ENCODE results near the gene FFAR3.
"Not testable (repeated sequence)": the region's sequence is repeated elsewhere in the genome, so short reads cannot be mapped to it uniquely, and the experiment has no call there.

The FFAR3 gene

DNA sequence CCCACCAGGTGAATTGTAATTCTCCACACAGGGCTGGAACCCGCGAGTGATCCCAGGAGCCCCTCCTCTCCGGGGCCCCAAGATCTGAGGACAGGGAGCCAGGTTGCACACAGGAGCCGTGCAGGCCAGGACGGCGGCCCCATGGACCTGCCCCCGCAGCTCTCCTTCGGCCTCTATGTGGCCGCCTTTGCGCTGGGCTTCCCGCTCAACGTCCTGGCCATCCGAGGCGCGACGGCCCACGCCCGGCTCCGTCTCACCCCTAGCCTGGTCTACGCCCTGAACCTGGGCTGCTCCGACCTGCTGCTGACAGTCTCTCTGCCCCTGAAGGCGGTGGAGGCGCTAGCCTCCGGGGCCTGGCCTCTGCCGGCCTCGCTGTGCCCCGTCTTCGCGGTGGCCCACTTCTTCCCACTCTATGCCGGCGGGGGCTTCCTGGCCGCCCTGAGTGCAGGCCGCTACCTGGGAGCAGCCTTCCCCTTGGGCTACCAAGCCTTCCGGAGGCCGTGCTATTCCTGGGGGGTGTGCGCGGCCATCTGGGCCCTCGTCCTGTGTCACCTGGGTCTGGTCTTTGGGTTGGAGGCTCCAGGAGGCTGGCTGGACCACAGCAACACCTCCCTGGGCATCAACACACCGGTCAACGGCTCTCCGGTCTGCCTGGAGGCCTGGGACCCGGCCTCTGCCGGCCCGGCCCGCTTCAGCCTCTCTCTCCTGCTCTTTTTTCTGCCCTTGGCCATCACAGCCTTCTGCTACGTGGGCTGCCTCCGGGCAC is 6.7 kb upstream of the FFAR3 start:
- DNase-seq, result no peak

GRCh38 chr19:35352177-35352447 is 6.1 kb upstream of the FFAR3 start:
- DNase-seq, result no peak

DNA sequence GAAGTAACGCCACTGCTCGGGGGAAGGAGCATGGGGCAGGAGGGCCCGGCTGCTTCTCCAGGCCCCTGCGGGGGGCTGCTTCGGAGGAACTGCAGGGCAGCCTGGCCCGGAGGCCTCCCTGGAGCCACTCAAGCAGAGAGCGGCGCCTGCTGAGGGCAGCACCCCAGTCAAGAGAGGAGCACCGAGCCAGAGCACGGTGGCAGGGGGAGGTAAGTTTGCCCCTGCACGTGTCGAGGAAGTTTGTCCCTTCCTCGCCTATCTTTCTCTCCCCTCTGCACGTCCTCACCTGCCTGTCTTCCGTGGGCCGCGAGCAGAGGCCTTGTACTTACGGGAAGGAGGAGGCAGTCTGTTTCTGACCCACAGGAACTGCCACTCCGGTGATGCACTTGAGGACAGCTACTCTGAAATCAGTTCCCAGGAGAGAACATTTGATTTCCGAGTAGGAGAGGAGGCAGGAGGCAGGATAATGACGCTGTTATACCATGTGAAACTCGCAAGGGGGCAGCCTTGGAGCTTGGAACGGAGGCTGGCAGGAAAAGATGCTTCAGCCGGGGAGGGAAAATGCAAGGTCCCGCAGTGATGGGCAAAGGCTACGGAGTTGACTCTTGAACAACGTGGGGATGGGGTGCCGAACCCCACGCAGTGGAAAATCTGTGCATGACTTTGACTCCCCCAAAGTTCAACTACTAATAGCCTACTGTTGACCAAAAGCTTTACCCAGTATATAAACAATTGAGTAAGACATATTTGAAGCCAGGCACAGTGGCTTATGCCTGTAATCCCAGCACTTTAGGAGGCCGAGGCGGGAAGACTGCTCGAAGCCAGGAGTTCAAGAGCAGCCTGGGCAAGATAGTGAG is 5.6 kb upstream of the FFAR3 start:
- peak; percentile 68 for DNase-seq

DNA sequence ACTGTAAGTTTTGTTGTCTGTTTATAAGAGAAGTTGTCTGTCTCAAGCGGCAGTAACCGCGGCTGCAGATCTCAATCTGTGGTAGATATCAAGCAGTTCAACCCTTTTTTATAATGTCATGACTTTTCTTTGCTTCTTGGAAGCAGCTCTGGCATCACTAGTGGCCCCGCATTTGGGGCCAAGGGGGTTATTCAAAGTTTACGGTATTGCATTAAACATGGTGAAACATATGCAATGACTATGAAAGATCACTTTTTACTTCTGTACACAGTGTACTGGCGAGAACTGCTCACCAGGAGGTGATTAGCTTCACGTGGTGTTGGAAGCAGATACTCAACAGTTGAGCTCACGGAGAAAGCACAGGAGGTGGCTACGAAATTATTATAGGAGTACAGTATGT is 4.6 kb upstream of the FFAR3 start:
- DNase-seq, result no peak

DNA sequence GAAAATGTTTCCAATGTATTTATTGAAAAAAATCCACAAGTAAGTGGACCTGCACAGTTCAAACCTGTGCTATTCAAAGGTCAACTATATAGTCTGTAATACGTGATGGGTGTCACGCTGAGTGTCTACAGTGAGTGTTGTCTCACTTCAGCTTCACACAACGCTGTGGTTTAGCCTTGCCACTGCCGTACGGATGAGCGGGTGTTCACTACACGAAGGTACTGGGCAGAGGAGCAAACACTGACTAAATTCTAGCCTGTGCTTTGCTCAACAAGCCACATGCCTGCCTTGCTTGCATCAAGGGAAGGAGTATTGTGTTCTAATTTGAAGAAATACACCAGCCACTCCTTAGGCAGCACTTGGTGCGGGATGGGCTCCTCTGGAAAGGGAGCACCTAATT is 3.4 kb upstream of the FFAR3 start:
- DNase-seq, result no peak

- DNase-seq, result no peak
Observed at GRCh38 chr19:35355791-35356460, 2.3 kb upstream of the FFAR3 start.

- DNase-seq, result not testable (repeated sequence)
Observed at GRCh38 chr19:35358834-35359233, 574 bp downstream of the FFAR3 start.

GRCh38 chr19:35359395-35359794 is 1.1 kb downstream of the FFAR3 start:
- not testable (repeated sequence) for DNase-seq

- DNase-seq, result not testable (repeated sequence)
Observed at GRCh38 chr19:35360081-35360480, 1.8 kb downstream of the FFAR3 start.

DNA sequence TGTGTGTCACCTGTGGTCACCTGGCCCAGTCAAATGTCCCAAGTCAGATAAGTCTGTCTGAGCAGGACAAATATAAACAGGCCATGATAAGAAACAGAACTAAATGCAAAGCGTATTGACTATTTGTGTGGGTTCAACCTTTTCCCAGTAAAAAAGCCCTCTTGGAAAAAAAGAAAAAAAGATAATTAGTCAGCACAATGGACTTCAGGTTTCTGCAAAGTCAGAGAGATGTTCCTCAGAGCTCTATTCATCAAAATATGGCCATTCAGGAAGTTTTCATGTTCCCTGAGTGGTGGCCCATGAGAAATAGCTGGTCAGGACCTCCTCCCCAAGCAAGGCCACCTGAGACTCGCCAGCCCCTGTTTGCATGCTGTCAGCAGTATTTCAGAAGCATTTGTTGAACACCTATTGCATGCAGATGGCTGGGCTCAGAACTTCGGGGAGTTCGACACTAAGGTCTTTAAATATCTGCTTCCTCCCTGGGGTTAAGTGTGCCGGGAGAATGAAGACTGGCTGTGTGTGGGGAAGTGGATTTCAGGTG is 2.7 kb downstream of the FFAR3 start:
- DNase-seq, result no peak

DNA sequence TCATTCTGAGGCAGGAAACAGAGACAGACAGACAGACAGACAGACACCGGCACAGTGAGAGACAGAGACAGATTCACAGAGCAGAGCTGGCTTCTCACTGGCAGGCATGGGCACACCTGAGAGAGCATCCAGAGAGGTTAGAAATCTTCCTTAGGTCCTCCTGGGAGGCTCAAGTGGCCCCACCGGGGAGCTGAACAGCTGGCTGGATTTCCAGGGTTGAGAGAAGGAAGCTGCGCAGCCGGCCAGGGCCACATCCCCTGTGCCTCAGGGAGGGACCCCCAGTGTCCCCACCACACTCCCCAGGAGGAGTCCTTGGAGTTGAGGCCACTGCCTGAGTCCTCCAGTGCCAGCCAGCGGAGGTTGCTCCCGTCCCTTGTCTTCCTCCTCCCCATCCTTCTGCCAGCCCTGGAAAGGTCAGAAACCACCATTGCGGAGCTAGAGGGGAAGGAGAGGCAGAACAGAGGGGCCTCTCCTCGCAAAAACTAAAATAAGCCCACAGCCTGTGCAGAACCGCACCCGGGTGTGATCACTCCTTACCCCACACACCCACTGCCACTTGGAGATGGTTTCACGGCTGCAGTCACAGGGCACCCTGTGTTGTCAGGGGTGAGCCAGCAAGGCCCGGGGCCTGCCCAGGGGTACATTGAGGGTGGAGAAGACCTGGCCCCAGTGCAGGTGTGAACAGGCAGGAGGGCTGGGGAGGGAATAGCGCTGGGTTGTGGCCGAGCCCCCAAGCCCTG is 4.2 kb downstream of the FFAR3 start:
- no peak for DNase-seq

DNA sequence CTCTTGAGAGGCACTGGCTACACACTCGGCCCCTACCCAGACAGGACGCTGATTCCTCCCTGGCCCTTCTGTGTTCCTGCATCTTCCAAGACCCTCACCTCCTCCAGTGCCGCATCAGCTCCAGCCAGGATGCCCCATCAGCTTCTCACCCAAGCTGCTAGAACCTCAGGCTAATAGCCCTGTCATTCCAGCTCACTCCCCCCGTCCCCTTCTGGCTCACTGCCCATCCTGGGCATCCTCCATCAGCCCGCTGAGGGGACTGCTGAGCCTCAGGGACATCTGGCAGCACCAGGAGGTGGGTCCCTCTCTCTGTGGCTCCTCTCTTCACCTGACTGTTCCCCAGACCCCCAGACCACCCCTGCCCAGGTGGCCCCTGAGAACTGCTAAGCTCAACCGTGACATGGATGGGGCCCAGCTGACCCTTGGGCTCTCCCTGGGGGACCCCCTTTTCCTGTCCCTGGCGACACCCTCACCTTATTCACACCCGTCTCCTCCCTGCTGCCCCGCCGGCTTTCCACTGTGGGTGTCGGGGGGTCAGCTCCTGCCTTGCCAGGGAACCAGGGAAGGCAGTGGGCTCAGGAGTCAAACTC is 4.8 kb downstream of the FFAR3 start:
- no peak for DNase-seq

DNA sequence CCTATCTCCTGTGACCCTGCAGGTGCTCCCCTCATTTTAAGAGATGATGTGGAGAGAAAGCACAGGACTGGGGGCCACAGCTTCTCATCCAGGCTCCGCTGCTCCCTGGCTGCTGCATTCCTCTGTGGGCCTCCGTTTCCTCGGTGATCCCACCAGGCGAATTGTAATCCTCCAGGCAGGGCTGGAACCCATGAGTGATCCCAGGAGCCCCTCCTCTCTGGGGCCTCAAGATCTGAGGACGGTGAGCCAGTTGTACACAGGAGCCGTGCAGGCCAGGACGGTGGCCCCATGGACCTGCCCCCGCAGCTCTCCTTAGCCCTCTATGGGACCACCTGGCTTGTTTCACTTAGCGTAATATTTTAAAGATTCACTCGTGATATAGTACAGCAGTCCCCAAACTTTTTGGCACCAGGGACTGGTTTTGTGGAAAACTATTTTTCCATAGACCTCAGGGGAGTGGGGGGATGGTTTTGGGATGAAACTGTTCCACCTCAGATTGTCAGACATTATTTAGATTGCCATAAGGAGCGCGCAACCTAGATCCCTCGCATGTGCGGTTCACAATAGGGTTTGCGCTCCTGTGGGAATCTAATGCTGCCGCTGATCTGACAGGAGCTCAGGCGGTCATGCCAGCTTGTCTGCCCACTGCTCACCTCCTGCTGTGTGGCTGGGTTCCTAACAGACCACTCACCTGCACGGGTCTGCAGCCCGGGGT is 5.6 kb downstream of the FFAR3 start:
- no peak for DNase-seq

- no peak for DNase-seq
Observed at GRCh38 chr19:35365303-35365702, 7.0 kb downstream of the FFAR3 start.

GRCh38 chr19:35368378-35368777 is 10.1 kb downstream of the FFAR3 start:
- no peak for DNase-seq

DNA sequence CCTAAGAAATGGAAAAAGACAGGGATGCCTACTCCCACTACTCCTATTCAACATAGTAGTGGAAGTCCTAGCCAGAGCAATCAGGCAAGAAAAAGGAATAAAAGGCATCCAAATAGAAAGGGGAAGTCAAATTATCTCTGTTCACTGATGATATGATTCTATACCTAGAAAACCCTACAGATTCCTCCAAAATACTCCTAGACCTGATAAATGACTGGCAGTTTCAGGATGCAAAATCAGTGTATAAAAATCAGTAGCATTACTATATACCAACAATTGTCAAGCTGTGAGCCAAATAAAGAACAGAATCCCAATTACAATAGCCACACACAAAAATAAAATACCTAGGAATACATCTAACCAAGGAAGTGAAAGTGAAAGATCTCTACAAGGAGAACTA is 11.3 kb downstream of the FFAR3 start:
- no peak for DNase-seq

- DNase-seq, result no peak
Observed at GRCh38 chr19:35370722-35371121, 12.5 kb downstream of the FFAR3 start, which contains the start of gene GPR42. GPR42 (plus strand) TSS chr19:35371068; CDS start chr19:35371360, 292 bp downstream.

DNA sequence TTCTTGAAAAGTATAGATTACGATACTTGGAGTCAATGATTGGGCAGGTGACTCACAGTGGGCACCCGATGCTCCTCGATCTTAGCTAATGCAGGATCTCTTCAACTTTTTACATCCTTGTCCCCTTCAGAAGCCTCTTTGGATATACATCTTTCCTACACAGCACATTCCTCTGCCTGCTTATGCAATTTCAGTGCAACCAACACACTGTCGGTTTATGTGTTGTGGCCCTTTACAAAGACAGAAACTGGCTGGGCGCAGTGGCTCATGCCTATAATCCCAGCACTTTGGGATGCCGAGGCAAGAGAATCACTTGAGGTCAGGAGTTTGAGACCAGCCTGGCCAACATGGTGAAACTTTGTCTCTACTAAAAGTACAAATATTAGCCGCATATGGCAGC is 15.2 kb downstream of the FFAR3 start:
- no peak for DNase-seq

GRCh38 chr19:35374031-35374430 is 15.8 kb downstream of the FFAR3 start:
- DNase-seq, result not testable (repeated sequence)

GRCh38 chr19:35375505-35376307 is 17.4 kb downstream of the FFAR3 start:
- DNase-seq, result no peak

DNA sequence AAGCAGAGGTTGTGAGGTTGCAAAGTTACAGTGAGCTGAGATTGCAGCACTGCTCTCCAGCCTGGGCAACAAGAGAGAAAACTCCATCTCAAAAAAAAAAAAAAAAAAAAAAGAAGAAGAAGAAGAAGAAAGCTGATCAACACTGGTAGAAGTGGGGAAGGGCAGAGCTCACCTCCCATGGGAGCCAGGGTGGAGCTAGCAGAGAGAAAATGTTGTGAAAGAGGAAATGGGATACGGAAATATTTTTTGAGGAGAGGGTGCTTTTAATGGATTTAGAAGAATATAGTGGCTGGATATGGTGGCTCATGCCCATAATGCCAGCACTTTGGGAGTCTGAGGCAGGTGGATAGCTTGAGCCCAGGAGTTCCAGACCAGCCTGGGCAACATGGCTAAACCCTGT is 19.4 kb downstream of the FFAR3 start:
- DNase-seq, result no peak

Measured in fibroblast of skin of right quadriceps (primary cell).